ENCODE measurements around the gene TMIGD3. TPM values are rescaled to one million over a fixed set of nuclear protein-coding genes. Genes with fewer than 3 reads are reported as not detected.

TMIGD3 gene
- total and polyA plus RNA-seq, 2 donors (not counting 1 experiment from before 2014, with no cell fraction given) = 0.19 TPM; not detected in 1

DNA sequence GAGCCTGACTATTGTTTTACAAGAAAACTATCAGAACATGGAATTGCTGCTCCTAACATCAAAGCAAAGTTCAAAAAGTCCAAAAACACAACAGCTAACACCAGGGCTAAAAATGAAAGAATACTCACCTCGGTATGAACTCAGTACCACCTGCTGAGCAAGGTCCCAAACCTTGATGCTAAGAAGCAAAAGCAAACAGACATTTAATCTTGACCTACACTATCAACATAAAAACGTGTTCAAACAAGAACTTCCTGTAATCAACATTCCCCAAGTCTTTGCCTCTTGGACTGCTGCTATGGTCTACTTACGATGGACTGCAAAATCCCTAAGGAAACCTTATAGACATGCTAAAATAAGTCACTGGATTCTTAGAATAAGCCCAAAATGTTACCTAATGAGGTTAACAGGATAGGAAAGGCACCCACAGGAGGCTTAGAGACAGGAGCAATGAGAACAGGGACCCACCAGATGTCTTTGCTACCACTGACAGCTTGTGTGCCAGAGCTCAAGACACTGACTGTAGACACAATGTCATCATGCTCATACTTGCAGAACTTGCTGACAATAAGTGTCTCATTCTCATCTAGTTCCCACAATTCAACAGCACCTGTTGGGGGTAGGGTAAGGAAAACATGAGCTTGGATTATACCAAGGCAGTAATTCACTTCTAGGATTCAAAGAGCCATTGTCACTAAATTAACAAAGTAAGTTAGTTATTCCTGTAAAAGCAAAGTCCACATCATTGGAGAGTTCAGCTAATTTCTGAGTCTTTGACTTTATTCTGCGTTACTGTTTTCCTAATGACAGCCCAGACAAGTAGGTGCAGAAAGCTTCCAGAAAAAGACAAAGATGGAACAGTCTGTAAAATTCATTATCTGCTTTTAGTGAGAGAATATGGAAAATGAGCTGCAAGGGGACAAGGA lies 56.2 kb downstream of the TMIGD3 start:
- Histone ChIP-seq H3K9ac (ENCODE audit: low read length) (peak overlapping the region; percentile 99), H3K4me3 (ENCODE audit: control extremely low read depth in 1 of 5, extremely low read depth in 1 of 5, insufficient read depth in 1 of 5, low read depth in 2 of 5, low read length in 4 of 5) (no peak overlapping the region), H3K36me3 (replicated peaks in 1 of 2; ENCODE audit: control extremely low read depth in 1 of 2, control insufficient read depth in 1 of 2, extremely low read depth in 1 of 2, insufficient read depth in 2 of 2, low read length in 1 of 2) (peaks cover 2 to 51% of the 10 kb centered on the region in 2 experiments), H3K4me1 (ENCODE audit: control insufficient read depth in 2 of 2, insufficient read depth in 2 of 2, low read length in 2 of 2) (peaks cover 35 to 42% of the 10 kb centered on the region in 2 donors), H2AFZ (ENCODE audit: insufficient read depth, low read depth, low read length, poor library complexity, severe bottlenecking) (no peak overlapping the region), H3K4me2 (replicated peaks; ENCODE audit: low read depth, low read length, poor library complexity, severe bottlenecking) (peak overlapping the region; percentile 94), H3K27ac (ENCODE audit: low read length in 2 of 2) (peak overlapping the region in 1 of 2 donors; percentile 95), H3K9me3 (ENCODE audit: control extremely low read depth in 1 of 3, control insufficient read depth in 2 of 3, insufficient read depth in 1 of 3, low read length in 2 of 3) (no peaks in the 10 kb centered on the region), H4K20me1 (ENCODE audit: control insufficient read depth, insufficient read depth, low read length, poor library complexity, severe bottlenecking) (peaks cover 11% of the 10 kb centered on the region), H3K79me2 (ENCODE audit: control insufficient read depth, insufficient read depth, low read length) (peaks cover 43% of the 10 kb centered on the region), H3K27me3 (replicated peaks in 1 of 4; ENCODE audit: control extremely low read depth in 1 of 4, control insufficient read depth in 3 of 4, insufficient read depth in 4 of 4, low read length in 3 of 4) (no peaks in the 10 kb centered on the region)
- H3K4me1 Mint-ChIP-seq = peaks cover 56% of the 10 kb centered on the region
- peak overlapping the region; percentile 99 for H3K27ac Mint-ChIP-seq
- intact Hi-C loops (cut with micrococcal nuclease) = loop anchor here (5.0 to 10.0 kb wide), 2 partner anchors 210 to 1628 kb away; partner anchors contain the start of gene LRIG2
- no peak for TF ChIP-seq EZH2 (IDR thresholded peaks at IDR 0.05; ENCODE audit: borderline replicate concordance, insufficient read depth, low read depth, low read length, poor library complexity, severe bottlenecking)
- TF ChIP-seq, protein P1, sequence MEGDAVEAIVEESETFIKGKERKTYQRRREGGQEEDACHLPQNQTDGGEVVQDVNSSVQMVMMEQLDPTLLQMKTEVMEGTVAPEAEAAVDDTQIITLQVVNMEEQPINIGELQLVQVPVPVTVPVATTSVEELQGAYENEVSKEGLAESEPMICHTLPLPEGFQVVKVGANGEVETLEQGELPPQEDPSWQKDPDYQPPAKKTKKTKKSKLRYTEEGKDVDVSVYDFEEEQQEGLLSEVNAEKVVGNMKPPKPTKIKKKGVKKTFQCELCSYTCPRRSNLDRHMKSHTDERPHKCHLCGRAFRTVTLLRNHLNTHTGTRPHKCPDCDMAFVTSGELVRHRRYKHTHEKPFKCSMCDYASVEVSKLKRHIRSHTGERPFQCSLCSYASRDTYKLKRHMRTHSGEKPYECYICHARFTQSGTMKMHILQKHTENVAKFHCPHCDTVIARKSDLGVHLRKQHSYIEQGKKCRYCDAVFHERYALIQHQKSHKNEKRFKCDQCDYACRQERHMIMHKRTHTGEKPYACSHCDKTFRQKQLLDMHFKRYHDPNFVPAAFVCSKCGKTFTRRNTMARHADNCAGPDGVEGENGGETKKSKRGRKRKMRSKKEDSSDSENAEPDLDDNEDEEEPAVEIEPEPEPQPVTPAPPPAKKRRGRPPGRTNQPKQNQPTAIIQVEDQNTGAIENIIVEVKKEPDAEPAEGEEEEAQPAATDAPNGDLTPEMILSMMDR (IDR thresholded peaks at IDR 0.05) = no peak
- CTCF ChIA-PET = interaction anchor here (1.0 to 3.5 kb wide), 7 partner anchors 10 to 322 kb away, joined by 3 to 20 read pairs (median 9); no protein-coding TSS in a partner anchor
- peak overlapping the region; percentile 100 for H3K4me3 Mint-ChIP-seq
- DNase-seq = no peak
- no peaks in the 10 kb centered on the region for H3K27me3 Mint-ChIP-seq
- no peak for ATAC-seq (ENCODE audit: low read depth)
- H3K9me3 Mint-ChIP-seq (ENCODE audit: insufficient read depth) = no peaks in the 10 kb centered on the region
- WGBS (ENCODE audit: insufficient coverage) = 69% methylated on average over 2 of the region's 4 CpGs
- POLR2A ChIA-PET = interaction anchor here (1.8 kb wide), 1 partner anchor 24 kb away, joined by 8 read pairs; no protein-coding TSS in a partner anchor
